Measurements from ENCODE around the gene WFDC2. TPM values are rescaled to one million over a fixed set of nuclear protein-coding genes. Genes with fewer than 3 reads are reported as not detected.

WFDC2 gene
- total RNA-seq, 1 experiment from 2014 or later = not detected

GRCh38 chr20:45489083-45489531 lies 19.6 kb downstream of the WFDC2 start:
- Histone ChIP-seq H3K4me3 (no peak overlapping the region), H3K27me3 (replicated peaks) (peaks cover 25% of the 10 kb centered on the region), H3K4me1 (replicated peaks) (no peaks in the 10 kb centered on the region), H3K36me3 (no peaks in the 10 kb centered on the region), H3K27ac (no peak overlapping the region), H3K9me3 (replicated peaks) (no peaks in the 10 kb centered on the region)
- no peak for DNase-seq (ENCODE audit: low read depth in 1 of 2, low spot score in 2 of 2)

- Histone ChIP-seq H3K4me1 (replicated peaks) (no peaks in the 10 kb centered on the region), H3K27ac (no peak overlapping the region), H3K4me3 (no peak overlapping the region), H3K36me3 (no peaks in the 10 kb centered on the region), H3K27me3 (replicated peaks) (peaks cover 17% of the 10 kb centered on the region; the same call in 1 of the 2 replicates), H3K9me3 (replicated peaks) (no peaks in the 10 kb centered on the region)
- DNase-seq (ENCODE audit: low read depth in 1 of 2, low spot score in 2 of 2) = no peak
Measured at GRCh38 chr20:45495501-45495941, 26.0 kb downstream of the WFDC2 start.

- no peak overlapping the region for H3K27ac ChIP-seq
- H3K9me3 ChIP-seq (replicated peaks) = no peaks in the 10 kb centered on the region
- H3K4me1 ChIP-seq (replicated peaks) = no peaks in the 10 kb centered on the region
- no peak overlapping the region for H3K4me3 ChIP-seq
- H3K36me3 ChIP-seq = no peaks in the 10 kb centered on the region
- DNase-seq (ENCODE audit: low read depth in 1 of 2, low spot score in 2 of 2) = no peak
- peaks cover 17% of the 10 kb centered on the region; the same call in 1 of the 2 replicates for H3K27me3 ChIP-seq (replicated peaks)
Measured at GRCh38 chr20:45496166-45496565, 26.6 kb downstream of the WFDC2 start.

- Histone ChIP-seq H3K4me1 (replicated peaks) (no peaks in the 10 kb centered on the region), H3K4me3 (no peak overlapping the region), H3K9me3 (replicated peaks) (no peaks in the 10 kb centered on the region), H3K36me3 (no peaks in the 10 kb centered on the region), H3K27ac (no peak overlapping the region), H3K27me3 (replicated peaks) (peaks cover 20% of the 10 kb centered on the region; the same call in 1 of the 2 replicates)
- no peak for DNase-seq (ENCODE audit: low read depth in 1 of 2, low spot score in 2 of 2)
Measured at GRCh38 chr20:45497971-45498494, 28.5 kb downstream of the WFDC2 start.

GRCh38 chr20:45500022-45500421 lies 30.5 kb downstream of the WFDC2 start:
- no peaks in the 10 kb centered on the region for H3K36me3 ChIP-seq
- peaks cover 20% of the 10 kb centered on the region; the same call in 1 of the 2 replicates for H3K27me3 ChIP-seq (replicated peaks)
- no peaks in the 10 kb centered on the region for H3K4me1 ChIP-seq (replicated peaks)
- H3K27ac ChIP-seq = no peak overlapping the region
- H3K9me3 ChIP-seq (replicated peaks) = no peaks in the 10 kb centered on the region
- DNase-seq (ENCODE audit: low read depth in 1 of 2, low spot score in 2 of 2) = no peak
- no peak overlapping the region for H3K4me3 ChIP-seq

GRCh38 chr20:45501600-45501999 lies 32.0 kb downstream of the WFDC2 start:
- Histone ChIP-seq H3K27ac (no peak overlapping the region), H3K27me3 (replicated peaks) (peaks cover 15% of the 10 kb centered on the region; the same call in 1 of the 2 replicates), H3K36me3 (no peaks in the 10 kb centered on the region), H3K9me3 (replicated peaks) (no peaks in the 10 kb centered on the region), H3K4me3 (no peak overlapping the region), H3K4me1 (replicated peaks) (no peaks in the 10 kb centered on the region)
- DNase-seq (ENCODE audit: low read depth in 1 of 2, low spot score in 2 of 2) = no peak

- Histone ChIP-seq H3K4me3 (no peak overlapping the region), H3K36me3 (no peaks in the 10 kb centered on the region), H3K27ac (no peak overlapping the region), H3K27me3 (replicated peaks) (peaks cover 15% of the 10 kb centered on the region; the same call in 1 of the 2 replicates), H3K4me1 (replicated peaks) (no peaks in the 10 kb centered on the region), H3K9me3 (replicated peaks) (no peaks in the 10 kb centered on the region)
- DNase-seq (ENCODE audit: low read depth in 1 of 2, low spot score in 2 of 2) = no peak
Measured at GRCh38 chr20:45502561-45502960, 33.0 kb downstream of the WFDC2 start.

GRCh38 chr20:45503403-45503802 lies 33.9 kb downstream of the WFDC2 start:
- Histone ChIP-seq H3K27ac (no peak overlapping the region), H3K4me1 (replicated peaks) (no peaks in the 10 kb centered on the region), H3K4me3 (no peak overlapping the region), H3K27me3 (replicated peaks) (peaks cover 15% of the 10 kb centered on the region; the same call in 1 of the 2 replicates), H3K36me3 (no peaks in the 10 kb centered on the region), H3K9me3 (replicated peaks) (no peaks in the 10 kb centered on the region)
- no peak for DNase-seq (ENCODE audit: low read depth in 1 of 2, low spot score in 2 of 2)

- DNase-seq (ENCODE audit: low read depth in 1 of 2, low spot score in 2 of 2) = no peak
- Histone ChIP-seq H3K36me3 (no peaks in the 10 kb centered on the region), H3K27me3 (replicated peaks) (peaks cover 13% of the 10 kb centered on the region), H3K4me3 (no peak overlapping the region), H3K9me3 (replicated peaks) (no peaks in the 10 kb centered on the region), H3K4me1 (replicated peaks) (no peaks in the 10 kb centered on the region), H3K27ac (no peak overlapping the region)
Measured at GRCh38 chr20:45506398-45506797, 36.8 kb downstream of the WFDC2 start.

GRCh38 chr20:45507011-45507820 lies 37.7 kb downstream of the WFDC2 start:
- DNase-seq (ENCODE audit: low read depth in 1 of 2, low spot score in 2 of 2) = no peak
- H3K4me3 ChIP-seq = no peak overlapping the region
- no peaks in the 10 kb centered on the region for H3K36me3 ChIP-seq
- no peaks in the 10 kb centered on the region for H3K9me3 ChIP-seq (replicated peaks)
- no peaks in the 10 kb centered on the region for H3K4me1 ChIP-seq (replicated peaks)
- H3K27me3 ChIP-seq (replicated peaks) = peaks cover 13% of the 10 kb centered on the region
- H3K27ac ChIP-seq = no peak overlapping the region

GRCh38 chr20:45508068-45508886 lies 38.7 kb downstream of the WFDC2 start:
- no peak for DNase-seq (ENCODE audit: low read depth in 1 of 2, low spot score in 2 of 2)

GRCh38 chr20:45509091-45509490 lies 39.5 kb downstream of the WFDC2 start:
- H3K36me3 ChIP-seq = no peaks in the 10 kb centered on the region
- no peak overlapping the region for H3K4me3 ChIP-seq
- no peak overlapping the region for H3K27ac ChIP-seq
- H3K9me3 ChIP-seq (replicated peaks) = no peaks in the 10 kb centered on the region
- peaks cover 10% of the 10 kb centered on the region for H3K27me3 ChIP-seq (replicated peaks)
- H3K4me1 ChIP-seq (replicated peaks) = no peaks in the 10 kb centered on the region
- DNase-seq (ENCODE audit: low read depth in 1 of 2, low spot score in 2 of 2) = no peak

More at GRCh38 chr20:45508068-45508886, 38.7 kb downstream of the WFDC2 start:
- Histone ChIP-seq H3K27ac (no peak overlapping the region), H3K9me3 (replicated peaks) (no peaks in the 10 kb centered on the region), H3K4me1 (replicated peaks) (no peaks in the 10 kb centered on the region), H3K4me3 (no peak overlapping the region), H3K27me3 (replicated peaks) (peaks cover 10% of the 10 kb centered on the region), H3K36me3 (no peaks in the 10 kb centered on the region)

GRCh38 chr20:45510242-45510862 lies 40.8 kb downstream of the WFDC2 start:
- Histone ChIP-seq H3K27me3 (replicated peaks) (peaks cover 10% of the 10 kb centered on the region), H3K36me3 (no peaks in the 10 kb centered on the region), H3K9me3 (replicated peaks) (no peaks in the 10 kb centered on the region), H3K27ac (no peak overlapping the region), H3K4me3 (no peak overlapping the region), H3K4me1 (replicated peaks) (no peaks in the 10 kb centered on the region)
- DNase-seq (ENCODE audit: low read depth in 1 of 2, low spot score in 2 of 2) = no peak
